ENCODE measurements around the gene NACA2. TPM values are rescaled to one million over a fixed set of nuclear protein-coding genes. Genes with fewer than 3 reads are reported as not detected.
"Not testable (repeated sequence)": the region's sequence is repeated elsewhere in the genome, so short reads cannot be mapped to it uniquely, and the experiment has no call there.

Gene NACA2
- total and polyA plus RNA-seq, 4 donors: 0.08 to 0.32 TPM; not detected in 2

- Histone ChIP-seq H3K4me3 (ENCODE audit: low read depth in 1 of 3, low read length in 3 of 3) (no peak overlapping the region), H3K27ac (ENCODE audit: low read depth in 1 of 2, low read length in 2 of 2) (no peak overlapping the region), H3K36me3 (ENCODE audit: control insufficient read depth in 4 of 4, insufficient read depth in 3 of 4, low read depth in 1 of 4, low read length in 3 of 4) (no peaks in the 10 kb centered on the region), H3K27me3 (ENCODE audit: control insufficient read depth in 4 of 4, insufficient read depth in 4 of 4, low read length in 3 of 4) (no peaks in the 10 kb centered on the region), H3K4me1 (ENCODE audit: control insufficient read depth in 4 of 4, insufficient read depth in 4 of 4, low read length in 3 of 4) (no peaks in the 10 kb centered on the region), H3K9me3 (ENCODE audit: control insufficient read depth in 4 of 4, low read length in 3 of 4) (peaks cover 0 to 4% (median 1%) of the 10 kb centered on the region in 4 donors), H3K9ac (ENCODE audit: low read depth in 1 of 2, low read length in 2 of 2) (no peak overlapping the region)
- no peak for DNase-seq (ENCODE audit: low spot score)
- WGBS: 100% methylated on average over 1 of the region's 1 CpG
- TF ChIP-seq YY1 (IDR thresholded peaks at IDR 0.05) (no peak), JUND (IDR thresholded peaks at IDR 0.05) (no peak), GABPA (IDR thresholded peaks at IDR 0.05 in 1 of 2, conservative IDR thresholded peaks at IDR 0.05 in 1 of 2) (no peak), EGR1 (IDR thresholded peaks at IDR 0.05; ENCODE audit: low read depth in 2 of 2) (no peak), HNF4A (conservative IDR thresholded peaks at IDR 0.05) (no peak), TAF1 (conservative IDR thresholded peaks at IDR 0.05) (no peak), RXRA (IDR thresholded peaks at IDR 0.05) (no peak)
- TF ChIP-seq, protein P1, sequence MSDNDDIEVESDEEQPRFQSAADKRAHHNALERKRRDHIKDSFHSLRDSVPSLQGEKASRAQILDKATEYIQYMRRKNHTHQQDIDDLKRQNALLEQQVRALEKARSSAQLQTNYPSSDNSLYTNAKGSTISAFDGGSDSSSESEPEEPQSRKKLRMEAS (IDR thresholded peaks at IDR 0.05): no peak
- TF ChIP-seq, protein P2, sequence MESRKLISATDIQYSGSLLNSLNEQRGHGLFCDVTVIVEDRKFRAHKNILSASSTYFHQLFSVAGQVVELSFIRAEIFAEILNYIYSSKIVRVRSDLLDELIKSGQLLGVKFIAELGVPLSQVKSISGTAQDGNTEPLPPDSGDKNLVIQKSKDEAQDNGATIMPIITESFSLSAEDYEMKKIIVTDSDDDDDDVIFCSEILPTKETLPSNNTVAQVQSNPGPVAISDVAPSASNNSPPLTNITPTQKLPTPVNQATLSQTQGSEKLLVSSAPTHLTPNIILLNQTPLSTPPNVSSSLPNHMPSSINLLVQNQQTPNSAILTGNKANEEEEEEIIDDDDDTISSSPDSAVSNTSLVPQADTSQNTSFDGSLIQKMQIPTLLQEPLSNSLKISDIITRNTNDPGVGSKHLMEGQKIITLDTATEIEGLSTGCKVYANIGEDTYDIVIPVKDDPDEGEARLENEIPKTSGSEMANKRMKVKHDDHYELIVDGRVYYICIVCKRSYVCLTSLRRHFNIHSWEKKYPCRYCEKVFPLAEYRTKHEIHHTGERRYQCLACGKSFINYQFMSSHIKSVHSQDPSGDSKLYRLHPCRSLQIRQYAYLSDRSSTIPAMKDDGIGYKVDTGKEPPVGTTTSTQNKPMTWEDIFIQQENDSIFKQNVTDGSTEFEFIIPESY (IDR thresholded peaks at IDR 0.05): no peak
- TF ChIP-seq, protein P3, sequence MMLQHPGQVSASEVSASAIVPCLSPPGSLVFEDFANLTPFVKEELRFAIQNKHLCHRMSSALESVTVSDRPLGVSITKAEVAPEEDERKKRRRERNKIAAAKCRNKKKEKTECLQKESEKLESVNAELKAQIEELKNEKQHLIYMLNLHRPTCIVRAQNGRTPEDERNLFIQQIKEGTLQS (IDR thresholded peaks at IDR 0.05): no peak
These were observed 20.9 kb downstream of the NACA2 start for GRCh38 chr17:61570118-61570517.

- H3K9ac ChIP-seq (ENCODE audit: low read depth in 1 of 2, low read length in 2 of 2); H3K27ac ChIP-seq (ENCODE audit: low read depth in 1 of 2, low read length in 2 of 2); H3K36me3 ChIP-seq (ENCODE audit: control insufficient read depth in 4 of 4, insufficient read depth in 3 of 4, low read depth in 1 of 4, low read length in 3 of 4); H3K4me3 ChIP-seq (ENCODE audit: low read depth in 1 of 3, low read length in 3 of 3); DNase-seq (ENCODE audit: low spot score); H3K4me1 ChIP-seq (ENCODE audit: control insufficient read depth in 4 of 4, insufficient read depth in 4 of 4, low read length in 3 of 4); H3K27me3 ChIP-seq (ENCODE audit: control insufficient read depth in 4 of 4, insufficient read depth in 4 of 4, low read length in 3 of 4); H3K9me3 ChIP-seq (ENCODE audit: control insufficient read depth in 4 of 4, low read length in 3 of 4): not testable (repeated sequence)
- WGBS: 94% methylated on average over 5 of the region's 5 CpGs
These were observed 21.5 kb downstream of the NACA2 start for GRCh38 chr17:61569525-61569924.

DNA sequence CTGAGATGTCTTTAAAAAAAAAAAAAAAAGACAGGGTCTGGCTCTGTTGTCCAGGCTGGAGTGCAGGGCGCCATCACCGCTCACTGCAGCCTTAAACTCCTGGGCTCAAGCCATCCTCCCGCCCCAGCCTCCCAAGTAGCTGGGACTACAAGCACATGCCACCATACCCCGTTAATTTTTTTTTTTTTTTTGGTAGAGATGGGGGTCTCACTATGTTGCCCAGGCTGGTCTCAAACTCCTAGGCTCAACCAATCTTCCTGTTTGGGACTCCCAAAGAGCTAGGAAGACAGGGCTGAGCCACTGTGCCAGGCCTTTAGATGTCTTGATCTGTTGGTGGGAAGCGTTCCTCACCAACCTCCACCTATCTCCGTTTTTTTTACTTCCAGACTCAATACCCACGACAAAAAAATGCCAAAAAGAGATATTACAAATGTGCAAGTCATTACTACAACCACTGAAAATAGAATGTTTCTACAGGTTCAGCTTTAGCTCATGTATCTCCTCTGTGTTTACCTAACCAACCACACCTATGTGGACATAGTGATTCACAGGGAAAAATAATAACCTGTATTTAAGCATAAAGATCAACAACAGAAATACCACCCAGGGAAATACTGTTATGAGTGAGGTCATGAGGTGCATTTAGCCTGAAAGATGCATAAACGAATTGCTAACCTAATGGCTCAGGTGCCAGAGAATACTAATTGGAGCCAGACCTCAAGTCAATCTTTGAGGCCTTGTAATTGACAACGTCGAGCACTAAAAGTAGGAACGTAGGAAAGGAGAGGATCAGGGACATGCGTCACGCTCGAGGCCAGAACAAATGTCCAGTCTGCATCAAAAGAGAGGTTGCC lies 22.6 kb downstream of the NACA2 start:
- H3K4me3 ChIP-seq (ENCODE audit: low read depth in 1 of 3, low read length in 3 of 3): no peak overlapping the region
- no peaks in the 10 kb centered on the region for H3K27me3 ChIP-seq (ENCODE audit: control insufficient read depth in 4 of 4, insufficient read depth in 4 of 4, low read length in 3 of 4)
- H3K4me1 ChIP-seq (ENCODE audit: control insufficient read depth in 4 of 4, insufficient read depth in 4 of 4, low read length in 3 of 4): no peaks in the 10 kb centered on the region
- WGBS: 90% methylated on average over 14 of the region's 14 CpGs
- TF ChIP-seq HNF4A (conservative IDR thresholded peaks at IDR 0.05) (no peak), GABPA (IDR thresholded peaks at IDR 0.05 in 1 of 2, conservative IDR thresholded peaks at IDR 0.05 in 1 of 2) (no peak), RAD21 (IDR thresholded peaks at IDR 0.05) (no peak), FOXA1 (IDR thresholded peaks at IDR 0.05) (no peak), NR2F2 (IDR thresholded peaks at IDR 0.05) (no peak), JUND (IDR thresholded peaks at IDR 0.05) (no peak), HNF4G (IDR thresholded peaks at IDR 0.05) (no peak), RXRA (IDR thresholded peaks at IDR 0.05) (no peak), REST (IDR thresholded peaks at IDR 0.05) (no peak), EGR1 (IDR thresholded peaks at IDR 0.05; ENCODE audit: low read depth in 2 of 2) (no peak), YY1 (IDR thresholded peaks at IDR 0.05) (no peak)
- TF ChIP-seq, protein P4, sequence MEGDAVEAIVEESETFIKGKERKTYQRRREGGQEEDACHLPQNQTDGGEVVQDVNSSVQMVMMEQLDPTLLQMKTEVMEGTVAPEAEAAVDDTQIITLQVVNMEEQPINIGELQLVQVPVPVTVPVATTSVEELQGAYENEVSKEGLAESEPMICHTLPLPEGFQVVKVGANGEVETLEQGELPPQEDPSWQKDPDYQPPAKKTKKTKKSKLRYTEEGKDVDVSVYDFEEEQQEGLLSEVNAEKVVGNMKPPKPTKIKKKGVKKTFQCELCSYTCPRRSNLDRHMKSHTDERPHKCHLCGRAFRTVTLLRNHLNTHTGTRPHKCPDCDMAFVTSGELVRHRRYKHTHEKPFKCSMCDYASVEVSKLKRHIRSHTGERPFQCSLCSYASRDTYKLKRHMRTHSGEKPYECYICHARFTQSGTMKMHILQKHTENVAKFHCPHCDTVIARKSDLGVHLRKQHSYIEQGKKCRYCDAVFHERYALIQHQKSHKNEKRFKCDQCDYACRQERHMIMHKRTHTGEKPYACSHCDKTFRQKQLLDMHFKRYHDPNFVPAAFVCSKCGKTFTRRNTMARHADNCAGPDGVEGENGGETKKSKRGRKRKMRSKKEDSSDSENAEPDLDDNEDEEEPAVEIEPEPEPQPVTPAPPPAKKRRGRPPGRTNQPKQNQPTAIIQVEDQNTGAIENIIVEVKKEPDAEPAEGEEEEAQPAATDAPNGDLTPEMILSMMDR (IDR thresholded peaks at IDR 0.05; ENCODE audit: low read depth, low read length, missing input control): no peak
- TF ChIP-seq, protein P3 (IDR thresholded peaks at IDR 0.05): no peak
- no peak overlapping the region for H3K27ac ChIP-seq (ENCODE audit: low read depth in 1 of 2, low read length in 2 of 2)
- DNase-seq (ENCODE audit: low spot score): no peak
- H3K9ac ChIP-seq (ENCODE audit: low read depth in 1 of 2, low read length in 2 of 2): no peak overlapping the region
- no peaks in the 10 kb centered on the region for H3K36me3 ChIP-seq (ENCODE audit: control insufficient read depth in 4 of 4, insufficient read depth in 3 of 4, low read depth in 1 of 4, low read length in 3 of 4)
- H3K9me3 ChIP-seq (ENCODE audit: control insufficient read depth in 4 of 4, low read length in 3 of 4): peaks cover 0 to 4% (median 1%) of the 10 kb centered on the region in 4 donors
